Measurements from ENCODE around the gene CADPS2.

- no peak for TF ChIP-seq EZH2 (IDR thresholded peaks at IDR 0.05; ENCODE audit: low read length, missing control alignments)
- no peak for TF ChIP-seq CTCF (conservative IDR thresholded peaks at IDR 0.05 in 1 of 2, IDR thresholded peaks at IDR 0.05 in 1 of 2; ENCODE audit: low read depth in 1 of 2, low read length in 2 of 2)
Measured at GRCh38 chr7:122383934-122384333, 502.3 kb downstream of the CADPS2 start.
